ENCODE results near the gene KRT4.

DNA sequence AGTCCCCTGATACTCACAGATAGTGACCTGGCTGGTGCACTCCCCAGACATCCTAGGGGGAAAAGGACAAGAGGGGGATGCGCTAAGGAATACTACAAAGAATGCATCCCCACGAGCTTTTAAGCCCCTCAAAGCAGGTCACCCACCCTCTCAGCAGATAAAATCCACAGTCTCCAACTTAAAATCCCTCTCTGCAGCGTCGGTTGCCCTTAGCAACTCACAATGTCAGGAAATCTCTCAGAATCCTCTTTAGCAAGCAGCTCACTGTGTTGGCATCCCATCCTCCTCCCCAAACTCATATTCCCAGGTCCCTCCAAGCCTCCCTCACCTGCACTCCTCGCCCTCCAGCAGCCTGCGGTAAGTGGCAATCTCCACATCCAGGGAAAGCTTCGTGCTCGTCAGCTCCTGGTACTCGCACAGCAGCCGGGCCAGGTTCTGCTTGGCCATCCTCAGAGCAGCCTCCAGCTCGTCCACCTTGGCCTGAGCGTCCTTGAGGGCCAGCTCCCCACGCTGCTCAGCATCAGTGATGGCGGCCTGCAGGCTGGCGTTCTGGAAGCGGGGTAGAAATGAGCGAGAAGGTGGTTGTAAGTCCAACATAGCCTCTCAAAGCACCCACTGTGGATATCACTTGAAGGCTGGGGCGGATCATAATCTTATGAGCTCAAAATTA lies 25.7 kb upstream of the KRT4 start:
- TF ChIP-seq, protein P1, sequence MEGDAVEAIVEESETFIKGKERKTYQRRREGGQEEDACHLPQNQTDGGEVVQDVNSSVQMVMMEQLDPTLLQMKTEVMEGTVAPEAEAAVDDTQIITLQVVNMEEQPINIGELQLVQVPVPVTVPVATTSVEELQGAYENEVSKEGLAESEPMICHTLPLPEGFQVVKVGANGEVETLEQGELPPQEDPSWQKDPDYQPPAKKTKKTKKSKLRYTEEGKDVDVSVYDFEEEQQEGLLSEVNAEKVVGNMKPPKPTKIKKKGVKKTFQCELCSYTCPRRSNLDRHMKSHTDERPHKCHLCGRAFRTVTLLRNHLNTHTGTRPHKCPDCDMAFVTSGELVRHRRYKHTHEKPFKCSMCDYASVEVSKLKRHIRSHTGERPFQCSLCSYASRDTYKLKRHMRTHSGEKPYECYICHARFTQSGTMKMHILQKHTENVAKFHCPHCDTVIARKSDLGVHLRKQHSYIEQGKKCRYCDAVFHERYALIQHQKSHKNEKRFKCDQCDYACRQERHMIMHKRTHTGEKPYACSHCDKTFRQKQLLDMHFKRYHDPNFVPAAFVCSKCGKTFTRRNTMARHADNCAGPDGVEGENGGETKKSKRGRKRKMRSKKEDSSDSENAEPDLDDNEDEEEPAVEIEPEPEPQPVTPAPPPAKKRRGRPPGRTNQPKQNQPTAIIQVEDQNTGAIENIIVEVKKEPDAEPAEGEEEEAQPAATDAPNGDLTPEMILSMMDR (IDR thresholded peaks at IDR 0.05; ENCODE audit: low read depth, low read length, poor library complexity, severe bottlenecking): no peak
- no peak for TF ChIP-seq EZH2phosphoT487 (IDR thresholded peaks at IDR 0.05; ENCODE audit: borderline replicate concordance, low read length)
